Endodermal cell (in vitro differentiated cells): ENCODE results near the gene RCSD1. TPM values are rescaled to one million over a fixed set of nuclear protein-coding genes. Genes with fewer than 3 reads are reported as not detected.

ENCODE experiments used
- DNase-seq: peaks from one replicate; pipeline ENCODE4 v3.0.0-alpha.2; 2017
- H3K27ac ChIP-seq: 2 replicates; pipeline ENCODE4 v1.5.1; 2013; ENCODE audit warnings: mild to moderate bottlenecking, low read depth, low read length, moderate library complexity
- H3K27me3 ChIP-seq: 2 replicates; pipeline ENCODE4 v1.6.1; 2013; ENCODE audit warnings: mild to moderate bottlenecking, low read length, moderate library complexity; ENCODE audit not compliant: insufficient read depth, control insufficient read depth, poor library complexity, severe bottlenecking
- H3K36me3 ChIP-seq: 2 replicates; pipeline ENCODE4 v1.7.0; 2013; ENCODE audit warnings: mild to moderate bottlenecking, low read length, moderate library complexity; ENCODE audit not compliant: control insufficient read depth, insufficient read depth
- H3K4me1 ChIP-seq: one replicate; pipeline ENCODE4 v1.7.0; 2013; ENCODE audit warnings: low read length; ENCODE audit not compliant: control insufficient read depth, insufficient read depth
- H3K4me3 ChIP-seq: 2 replicates; pipeline ENCODE4 v1.5.1; 2013; ENCODE audit warnings: mild to moderate bottlenecking, low read length, moderate library complexity
- H3K9ac ChIP-seq: 2 replicates; pipeline ENCODE4 v1.6.1; 2013; ENCODE audit warnings: mild to moderate bottlenecking, low read length, moderate library complexity; ENCODE audit not compliant: poor library complexity, severe bottlenecking; ENCODE audit errors: extremely low read depth
- H3K9me3 ChIP-seq: 2 replicates; pipeline ENCODE4 v1.6.1; 2013; ENCODE audit warnings: mild to moderate bottlenecking, low read length, moderate library complexity; ENCODE audit not compliant: control insufficient read depth
- H3K27ac Mint-ChIP-seq: 2 replicates; pipeline ENCODE4 v1.8.0; 2020; ENCODE audit warnings: mixed read lengths
- H3K27me3 Mint-ChIP-seq: 2 replicates; pipeline ENCODE4 v1.8.0; 2021; ENCODE audit warnings: mild to moderate bottlenecking, mixed read lengths; ENCODE audit not compliant: insufficient read depth
- H3K36me3 Mint-ChIP-seq: 2 replicates; pipeline ENCODE4 v1.8.0; 2020; ENCODE audit warnings: low read depth, mixed read lengths
- H3K4me1 Mint-ChIP-seq: 2 replicates; pipeline ENCODE4 v1.8.0; 2020; ENCODE audit warnings: mixed read lengths
- H3K4me3 Mint-ChIP-seq: 2 replicates; pipeline ENCODE4 v1.8.0; 2020; ENCODE audit warnings: mild to moderate bottlenecking, moderate library complexity, mixed read lengths
- H3K9me3 Mint-ChIP-seq: 2 replicates; pipeline ENCODE4 v1.8.0; 2020; ENCODE audit warnings: mild to moderate bottlenecking, mixed read lengths
- CTCF ChIP-seq: fragments of 200-600 bp; sonication (generic); conservative IDR thresholded peaks from 2 replicates; pipeline ENCODE4 v1.5.0; 2021; ENCODE audit warnings: antibody characterized with exemption, mild to moderate bottlenecking
- WGBS, 2 experiments: methylation state at CpG; one replicate each; pipeline versions ENCODE4 v1.1.5 to v1.1.7; 2013; ENCODE audit warnings: missing lambda C conversion rate in 2 of 2, mixed read lengths in 1 of 2; ENCODE audit not compliant: insufficient coverage in 1 of 2, insufficient read length in 1 of 2; 5-methylcytosine and 5-hydroxymethylcytosine counted together
- total RNA-seq, 2 donors: library from RNA; stranded (reverse); fragmentation: NEBNext Ultra II Directional in 1 of 2; extraction: Animal tissue kit (Norgen Biotek cat#: 25700) in 1 of 2; gene quantifications; 2 replicates in 1 of 2; 3 replicates in 1 of 2; pipeline ENCODE4 v1.2.1, GENCODE V29; 2021

Gene RCSD1
- total RNA-seq, 2 donors from 2014 or later: 0.11 to 0.29 TPM

- Histone ChIP-seq H3K27ac (no peak overlapping the region), H3K4me1 (peaks cover 3% of the 10 kb centered on the region), H3K9me3 (no peaks in the 10 kb centered on the region), H3K9ac (no peak overlapping the region), H3K36me3 (no peaks in the 10 kb centered on the region), H3K27me3 (peaks cover 2% of the 10 kb centered on the region), H3K4me3 (no peak overlapping the region)
- TF ChIP-seq CTCF: no peak
- Mint-ChIP-seq H3K36me3 (no peaks in the 10 kb centered on the region), H3K4me3 (no peak overlapping the region), H3K27me3 (peaks cover 19% of the 10 kb centered on the region), H3K27ac (no peak overlapping the region), H3K9me3 (no peaks in the 10 kb centered on the region), H3K4me1 (peaks cover 32% of the 10 kb centered on the region)
- 77 to 78% methylated on average over 9 to 10 of the region's 10 CpGs for WGBS, 2 experiments
- DNase-seq: peak; percentile 32
These were observed 77.2 kb downstream of the RCSD1 start for GRCh38 chr1:167706931-167707877.

- Histone ChIP-seq H3K4me3 (no peak overlapping the region), H3K27ac (no peak overlapping the region), H3K4me1 (peaks cover 3% of the 10 kb centered on the region), H3K9ac (no peak overlapping the region), H3K9me3 (no peaks in the 10 kb centered on the region), H3K27me3 (peaks cover 9% of the 10 kb centered on the region), H3K36me3 (no peaks in the 10 kb centered on the region)
- Mint-ChIP-seq H3K4me1 (peaks cover 32% of the 10 kb centered on the region), H3K27me3 (peaks cover 26% of the 10 kb centered on the region), H3K9me3 (no peaks in the 10 kb centered on the region), H3K27ac (peak overlapping the region; percentile 6), H3K36me3 (no peaks in the 10 kb centered on the region), H3K4me3 (no peak overlapping the region)
- whole genome bisulfite sequencing, 2 experiments: 87 to 90% methylated on average over 4 of the region's 4 CpGs
- DNase-seq: peak; percentile 58
- no peak for TF ChIP-seq CTCF
These were observed 77.9 kb downstream of the RCSD1 start for GRCh38 chr1:167707942-167708341.

- Histone ChIP-seq H3K4me1 (peaks cover 3% of the 10 kb centered on the region), H3K36me3 (no peaks in the 10 kb centered on the region), H3K27me3 (peaks cover 20% of the 10 kb centered on the region), H3K4me3 (no peak overlapping the region), H3K9ac (no peak overlapping the region), H3K9me3 (no peaks in the 10 kb centered on the region), H3K27ac (no peak overlapping the region)
- Mint-ChIP-seq H3K4me1 (peaks cover 33% of the 10 kb centered on the region), H3K4me3 (no peak overlapping the region), H3K27me3 (peaks cover 27% of the 10 kb centered on the region), H3K27ac (no peak overlapping the region), H3K9me3 (no peaks in the 10 kb centered on the region), H3K36me3 (no peaks in the 10 kb centered on the region)
- peak; percentile 58 for DNase-seq
- no peak for TF ChIP-seq CTCF
- 90 to 94% methylated on average over 3 of the region's 3 CpGs for WGBS, 2 experiments
These were observed 78.9 kb downstream of the RCSD1 start for GRCh38 chr1:167708940-167709389.
